WERI-Rb-1 (cell line): ENCODE data around the gene PTPRCAP.

ENCODE experiments used
- DNase-seq: peaks from one replicate; pipeline ENCODE4 v3.0.0-alpha.2; 2020
- H3K27ac ChIP-seq: fragments of 250-450 bp; sonication (Bioruptor Pico); 2 replicates; pipeline ENCODE4 v1.5.1; 2020; ENCODE audit warnings: mild to moderate bottlenecking, moderate library complexity
- H3K27me3 ChIP-seq: fragments of 250-450 bp; sonication (Bioruptor Pico); 2 replicates; pipeline ENCODE4 v1.5.1; 2021; ENCODE audit warnings: mild to moderate bottlenecking, low read depth, moderate library complexity; ENCODE audit not compliant: insufficient read depth, severe bottlenecking
- H3K36me3 ChIP-seq: fragments of 250-450 bp; sonication (Bioruptor Pico); 2 replicates; pipeline ENCODE4 v1.5.1; 2020; ENCODE audit warnings: mild to moderate bottlenecking, moderate library complexity
- H3K4me3 ChIP-seq: 2 replicates; pipeline ENCODE4 v1.5.1; 2011; ENCODE audit warnings: low read depth, mild to moderate bottlenecking, control low read depth, low read length
- H3K9me3 ChIP-seq: fragments of 250-450 bp; sonication (Bioruptor Pico); 2 replicates; pipeline ENCODE4 v1.5.1; 2021; ENCODE audit warnings: mild to moderate bottlenecking, moderate library complexity; ENCODE audit not compliant: severe bottlenecking
- TF ChIP-seq, protein P1 (sequence below): IDR thresholded peaks from 2 replicates; pipeline ENCODE4 v1.5.1; 2011; ENCODE audit warnings: low read depth, mild to moderate bottlenecking, control low read depth, inconsistent platforms, low read length

PTPRCAP gene

DNA sequence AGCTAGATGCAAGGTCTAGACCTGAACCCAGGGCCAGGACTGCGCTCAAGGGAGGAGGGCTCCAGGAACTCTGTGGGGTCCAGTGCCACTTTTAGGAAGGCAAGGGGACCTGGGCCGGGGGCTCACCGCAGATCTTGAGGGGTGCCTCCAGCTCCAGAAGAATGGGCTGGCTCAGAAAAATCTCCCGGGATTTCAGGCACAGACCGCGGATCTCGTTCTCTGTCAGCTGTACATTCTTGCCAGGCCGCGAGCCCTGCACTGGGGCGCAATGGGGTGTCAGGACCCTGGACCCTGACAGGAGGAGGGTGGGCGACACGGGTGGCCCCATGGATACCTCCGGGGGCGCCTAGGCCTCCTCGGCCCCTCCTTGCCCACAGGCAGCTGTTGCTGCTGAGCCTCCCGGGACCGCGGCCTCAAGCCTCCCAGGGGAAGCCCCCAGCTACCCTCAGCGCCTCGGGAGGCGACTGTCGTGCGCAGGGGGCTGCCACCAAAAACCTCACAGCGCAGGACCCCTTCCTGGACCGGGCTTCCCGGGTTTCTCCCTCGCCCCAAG, 36.5 kb downstream of the PTPRCAP start:
- Histone ChIP-seq H3K36me3 (peaks cover 53% of the 10 kb centered on the region), H3K4me3 (peak overlapping the region; percentile 89), H3K27me3 (no peaks in the 10 kb centered on the region), H3K27ac (peak overlapping the region; percentile 89), H3K9me3 (no peaks in the 10 kb centered on the region)
- TF ChIP-seq, protein P1, sequence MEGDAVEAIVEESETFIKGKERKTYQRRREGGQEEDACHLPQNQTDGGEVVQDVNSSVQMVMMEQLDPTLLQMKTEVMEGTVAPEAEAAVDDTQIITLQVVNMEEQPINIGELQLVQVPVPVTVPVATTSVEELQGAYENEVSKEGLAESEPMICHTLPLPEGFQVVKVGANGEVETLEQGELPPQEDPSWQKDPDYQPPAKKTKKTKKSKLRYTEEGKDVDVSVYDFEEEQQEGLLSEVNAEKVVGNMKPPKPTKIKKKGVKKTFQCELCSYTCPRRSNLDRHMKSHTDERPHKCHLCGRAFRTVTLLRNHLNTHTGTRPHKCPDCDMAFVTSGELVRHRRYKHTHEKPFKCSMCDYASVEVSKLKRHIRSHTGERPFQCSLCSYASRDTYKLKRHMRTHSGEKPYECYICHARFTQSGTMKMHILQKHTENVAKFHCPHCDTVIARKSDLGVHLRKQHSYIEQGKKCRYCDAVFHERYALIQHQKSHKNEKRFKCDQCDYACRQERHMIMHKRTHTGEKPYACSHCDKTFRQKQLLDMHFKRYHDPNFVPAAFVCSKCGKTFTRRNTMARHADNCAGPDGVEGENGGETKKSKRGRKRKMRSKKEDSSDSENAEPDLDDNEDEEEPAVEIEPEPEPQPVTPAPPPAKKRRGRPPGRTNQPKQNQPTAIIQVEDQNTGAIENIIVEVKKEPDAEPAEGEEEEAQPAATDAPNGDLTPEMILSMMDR = no peak
- no peak for DNase-seq

DNA sequence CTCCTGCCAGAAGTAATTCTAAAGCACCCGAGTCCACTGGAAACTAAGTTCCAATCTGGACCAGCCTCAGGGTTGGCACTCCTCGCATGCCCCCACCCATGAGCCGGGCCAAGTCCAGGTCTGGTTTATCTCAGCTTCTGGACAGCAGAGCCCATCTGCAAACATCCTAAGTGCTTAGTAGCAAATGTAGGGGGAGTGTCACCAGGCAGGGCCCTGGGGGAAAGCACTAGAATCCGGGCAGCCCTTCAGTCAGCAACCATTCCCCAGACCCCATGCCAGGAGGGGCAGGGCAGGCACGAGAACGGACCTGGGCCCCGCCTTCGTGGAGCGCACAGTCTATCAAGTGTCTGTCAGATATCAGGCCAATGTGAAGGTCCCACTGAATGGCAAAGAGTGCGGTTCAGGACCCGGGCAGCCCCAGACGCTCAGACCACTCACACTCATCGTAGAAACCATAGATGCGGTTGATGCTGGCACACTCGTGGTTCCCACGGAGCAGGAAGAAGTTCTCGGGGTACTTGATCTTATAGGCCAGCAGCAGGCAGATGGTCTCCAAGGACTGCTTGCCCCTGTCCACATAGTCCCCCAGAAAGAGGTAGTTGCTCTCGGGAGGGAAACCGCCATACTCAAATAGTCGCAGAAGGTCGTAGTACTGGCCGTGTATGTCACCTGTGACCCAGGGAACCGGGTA, 37.1 kb downstream of the PTPRCAP start:
- peaks cover 59% of the 10 kb centered on the region for H3K36me3 ChIP-seq
- H3K27ac ChIP-seq = peak overlapping the region; percentile 89
- no peaks in the 10 kb centered on the region for H3K27me3 ChIP-seq
- TF ChIP-seq, protein P1 = no peak
- no peaks in the 10 kb centered on the region for H3K9me3 ChIP-seq
- H3K4me3 ChIP-seq = peak overlapping the region; percentile 89
- DNase-seq = no peak

DNA sequence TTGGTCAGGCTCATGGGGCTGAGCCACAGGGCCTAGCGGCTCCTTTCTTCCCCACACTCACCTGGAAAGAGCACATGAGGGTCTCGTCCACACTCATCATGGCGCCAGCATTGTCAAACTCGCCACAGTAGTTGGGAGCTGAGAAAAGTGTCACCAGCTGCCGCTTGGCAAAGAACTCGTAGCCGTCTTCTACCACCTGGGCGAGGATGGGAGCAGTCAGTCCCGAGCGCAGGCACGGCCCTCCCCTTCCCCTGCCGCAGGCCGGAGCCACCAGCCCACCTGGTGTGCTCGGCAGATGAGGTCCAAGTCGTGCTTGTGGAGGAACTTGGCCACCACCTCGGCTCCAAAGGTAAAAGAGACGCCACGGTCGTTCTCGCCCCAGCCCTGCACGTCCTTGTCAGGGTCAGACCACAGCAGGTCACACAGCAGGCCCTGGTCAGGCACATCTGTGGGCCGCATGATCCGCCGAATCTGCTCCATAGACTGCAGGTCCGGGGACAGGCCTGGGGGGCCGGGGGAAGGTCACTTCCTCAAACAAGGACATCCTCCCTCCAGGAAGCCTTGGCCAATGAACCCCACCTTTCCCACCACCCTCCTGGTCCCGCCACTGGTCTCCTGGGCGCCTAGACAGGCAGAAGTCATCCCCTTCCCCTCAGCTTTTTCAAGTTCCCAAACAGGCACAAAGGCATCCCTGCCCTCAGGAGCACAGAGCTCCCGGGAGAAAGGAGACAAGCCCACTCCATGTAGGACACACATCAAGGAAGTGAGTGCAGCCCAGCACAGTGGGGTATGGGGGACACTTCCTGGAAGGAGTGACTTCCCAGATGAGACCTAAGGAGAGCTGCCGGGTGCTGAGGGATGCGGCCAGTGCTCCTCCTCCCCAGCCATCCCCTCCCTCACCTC, 38.6 kb downstream of the PTPRCAP start:
- H3K36me3 ChIP-seq = peaks cover 72% of the 10 kb centered on the region
- no peaks in the 10 kb centered on the region for H3K9me3 ChIP-seq
- H3K4me3 ChIP-seq = no peak overlapping the region
- TF ChIP-seq, protein P1 = no peak
- no peaks in the 10 kb centered on the region for H3K27me3 ChIP-seq
- peak overlapping the region; percentile 89 for H3K27ac ChIP-seq
- no peak for DNase-seq

DNA sequence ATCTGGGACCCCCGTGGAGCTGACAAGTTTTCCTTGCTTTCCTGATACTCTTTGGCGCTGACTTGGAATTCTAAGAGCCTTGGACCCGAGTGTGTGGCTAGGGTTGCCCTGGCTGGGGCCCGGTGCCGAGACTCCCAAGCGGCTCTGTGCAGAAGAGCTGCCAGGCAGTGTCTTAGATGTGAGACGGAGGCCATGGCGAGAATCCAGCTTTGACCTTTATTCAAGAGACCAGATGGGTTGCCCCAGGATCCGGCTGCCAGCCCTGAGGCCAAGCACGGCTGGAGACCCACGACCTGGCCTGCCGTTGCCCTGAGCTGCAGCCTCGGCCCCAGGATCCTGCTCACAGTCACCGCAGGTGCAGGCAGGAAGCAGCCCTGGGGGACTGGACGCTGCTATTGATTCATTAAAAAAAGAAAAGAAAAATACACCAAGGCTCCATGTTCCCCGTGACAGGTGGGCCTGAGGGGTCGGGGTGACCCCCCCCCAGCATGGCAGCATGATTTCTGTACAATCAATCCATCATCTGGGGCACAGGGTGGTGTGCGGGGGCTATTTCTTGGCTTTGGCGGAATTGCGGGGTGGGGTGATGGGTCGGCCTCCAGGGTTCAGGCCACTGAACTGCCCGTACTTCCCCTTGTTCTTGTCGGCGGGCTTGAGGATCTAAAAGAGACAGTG, 39.4 kb downstream of the PTPRCAP start:
- Histone ChIP-seq H3K4me3 (no peak overlapping the region), H3K36me3 (peaks cover 80% of the 10 kb centered on the region), H3K27me3 (no peaks in the 10 kb centered on the region), H3K27ac (no peak overlapping the region), H3K9me3 (no peaks in the 10 kb centered on the region)
- TF ChIP-seq, protein P1 = no peak
- no peak for DNase-seq

DNA sequence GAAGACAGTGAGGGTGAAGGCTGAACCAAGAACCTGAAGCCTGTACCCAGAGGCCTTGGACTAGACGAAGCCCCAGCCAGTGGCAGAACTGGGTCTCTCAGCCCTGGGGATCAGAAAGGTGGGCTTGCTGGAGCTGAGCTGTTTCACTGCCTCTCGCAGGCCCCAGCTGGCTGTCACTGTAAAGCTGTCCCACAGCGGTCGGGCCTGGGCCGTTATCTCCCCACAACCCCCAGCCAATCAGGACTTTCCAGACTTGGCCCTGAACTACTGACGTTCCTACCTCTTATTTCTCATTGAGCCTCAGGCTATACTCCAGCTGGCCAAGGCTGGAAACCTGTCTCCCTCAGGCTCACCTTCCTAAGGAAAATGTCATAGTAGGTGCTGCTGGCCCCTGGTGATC, 39.9 kb downstream of the PTPRCAP start:
- Histone ChIP-seq H3K27me3 (no peaks in the 10 kb centered on the region), H3K27ac (peak overlapping the region; percentile 8; the same call in 1 of the 2 replicates), H3K4me3 (no peak overlapping the region), H3K36me3 (peaks cover 85% of the 10 kb centered on the region), H3K9me3 (no peaks in the 10 kb centered on the region)
- DNase-seq = no peak
- TF ChIP-seq, protein P1 = no peak
